Kidney tubule cell (primary cell): ENCODE measurements around the gene FAR2.
"Not testable (repeated sequence)": the region's sequence is repeated elsewhere in the genome, so short reads cannot be mapped to it uniquely, and the experiment has no call there.

Source experiments
- DNase-seq: peaks from one replicate; pipeline ENCODE4 v3.0.0-alpha.2; 2018; ENCODE audit warnings: low spot score

The FAR2 gene

GRCh38 chr12:29281371-29282005 lies 132.4 kb downstream of the FAR2 start:
- DNase-seq: no peak

GRCh38 chr12:29282031-29282816 lies 133.1 kb downstream of the FAR2 start:
- no peak for DNase-seq

GRCh38 chr12:29283969-29284700 lies 135.1 kb downstream of the FAR2 start:
- DNase-seq: no peak

- DNase-seq: no peak
Observed at GRCh38 chr12:29286081-29286790, 137.2 kb downstream of the FAR2 start.

GRCh38 chr12:29287622-29288021 lies 138.5 kb downstream of the FAR2 start:
- peak; percentile 9 for DNase-seq

GRCh38 chr12:29288031-29288430 lies 139.0 kb downstream of the FAR2 start:
- no peak for DNase-seq

- DNase-seq: not testable (repeated sequence)
Observed at GRCh38 chr12:29290475-29290874, 141.4 kb downstream of the FAR2 start.

GRCh38 chr12:29291226-29291625 lies 142.1 kb downstream of the FAR2 start:
- DNase-seq: peak; percentile 32

- DNase-seq: no peak
Observed at GRCh38 chr12:29299633-29300032, 150.6 kb downstream of the FAR2 start.

- peak; percentile 15 for DNase-seq
Observed at GRCh38 chr12:29301114-29301513, 152.0 kb downstream of the FAR2 start.

GRCh38 chr12:29304388-29304787 lies 155.3 kb downstream of the FAR2 start:
- DNase-seq: no peak

GRCh38 chr12:29306266-29306665 lies 157.2 kb downstream of the FAR2 start:
- DNase-seq: no peak

GRCh38 chr12:29306682-29307081 lies 157.6 kb downstream of the FAR2 start:
- no peak for DNase-seq

GRCh38 chr12:29309320-29309902 lies 160.3 kb downstream of the FAR2 start:
- DNase-seq: peak; percentile 16

GRCh38 chr12:29310899-29311298 lies 161.8 kb downstream of the FAR2 start:
- no peak for DNase-seq

GRCh38 chr12:29314416-29314815 lies 165.3 kb downstream of the FAR2 start:
- no peak for DNase-seq

- peak; percentile 70 for DNase-seq
Observed at GRCh38 chr12:29316752-29317151, 167.7 kb downstream of the FAR2 start.

- peak; percentile 80 for DNase-seq
Observed at GRCh38 chr12:29317556-29318363, 168.7 kb downstream of the FAR2 start.

GRCh38 chr12:29320295-29321085 lies 171.4 kb downstream of the FAR2 start:
- DNase-seq: peak; percentile 92

GRCh38 chr12:29322157-29322556 lies 173.1 kb downstream of the FAR2 start:
- no peak for DNase-seq
